KMS-11 (cell line): ENCODE results near the gene TIMM50.
A peak's percentile ranks its signal among the peaks of the same experiment; 100 is the strongest.

Source experiments
- H2AFZ ChIP-seq: fragments of 200-600 bp; sonication (generic); 2 replicates; pipeline ENCODE4 v1.6.1; 2016; ENCODE audit warnings: antibody characterized with exemption, mixed run types, low read depth
- H3K27ac ChIP-seq: fragments of 200-600 bp; sonication (generic); 2 replicates; pipeline ENCODE4 v1.6.1; 2016; ENCODE audit warnings: mild to moderate bottlenecking, mixed run types
- H3K27me3 ChIP-seq: fragments of 200-600 bp; sonication (generic); 2 replicates; pipeline ENCODE4 v1.6.1; 2017; ENCODE audit warnings: mild to moderate bottlenecking, low read depth, mixed run types, moderate library complexity; ENCODE audit not compliant: insufficient read depth
- H3K36me3 ChIP-seq: fragments of 200-600 bp; sonication (generic); 2 replicates; pipeline ENCODE4 v1.6.1; 2017; ENCODE audit warnings: mild to moderate bottlenecking, mixed run types; ENCODE audit not compliant: insufficient read depth
- H3K4me1 ChIP-seq: fragments of 200-600 bp; sonication (generic); 2 replicates; pipeline ENCODE4 v1.6.1; 2016; ENCODE audit warnings: mild to moderate bottlenecking, low read depth, mixed run types; ENCODE audit not compliant: poor library complexity, severe bottlenecking
- H3K4me2 ChIP-seq: fragments of 200-600 bp; sonication (generic); 2 replicates; pipeline ENCODE4 v1.7.0; 2016; ENCODE audit warnings: mild to moderate bottlenecking, mixed run types
- H3K4me3 ChIP-seq: fragments of 200-600 bp; sonication (generic); IDR thresholded peaks from 2 replicates; pipeline ENCODE4 v1.6.1; 2017; ENCODE audit warnings: low read depth, low read length, mixed read lengths; ENCODE audit not compliant: insufficient read depth
- H3K79me2 ChIP-seq: fragments of 200-600 bp; sonication (generic); 2 replicates; pipeline ENCODE4 v1.6.1; 2016; ENCODE audit warnings: low read depth, mixed run types; ENCODE audit not compliant: insufficient read depth
- H3K9ac ChIP-seq: fragments of 200-600 bp; sonication (generic); 2 replicates; pipeline ENCODE4 v1.6.1; 2016; ENCODE audit warnings: mild to moderate bottlenecking, mixed run types
- H4K20me1 ChIP-seq: fragments of 200-600 bp; sonication (generic); 2 replicates; pipeline ENCODE4 v1.6.1; 2016; ENCODE audit warnings: mild to moderate bottlenecking, mixed run types; ENCODE audit not compliant: insufficient read depth
- CTCF ChIP-seq: fragments of 200-600 bp; sonication (generic); conservative IDR thresholded peaks from 2 replicates; pipeline ENCODE4 v1.6.1; 2017; ENCODE audit warnings: low read depth, mild to moderate bottlenecking, antibody characterized with exemption, low read length, moderate library complexity, mixed read lengths

TIMM50 gene

DNA sequence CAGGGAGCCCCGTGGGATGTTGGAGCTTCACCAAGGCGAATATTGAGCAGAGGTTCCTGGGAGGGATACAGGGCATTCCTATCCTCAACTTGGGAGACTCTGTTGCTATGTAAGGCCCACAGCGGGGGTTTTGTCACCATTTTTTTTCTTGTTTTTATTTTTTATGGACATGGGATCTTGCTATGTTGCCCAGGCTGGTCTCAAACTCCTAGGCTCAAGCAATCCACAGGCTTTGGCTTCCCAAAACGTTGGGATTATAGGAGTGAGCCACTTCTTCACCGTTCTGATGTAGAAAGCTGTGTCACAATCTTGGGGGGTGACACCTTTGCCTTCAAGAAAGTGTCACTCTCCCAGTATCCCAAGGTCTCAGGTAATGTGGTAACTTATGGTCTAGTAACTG lies 20.7 kb downstream of the TIMM50 start:
- Histone ChIP-seq H3K27ac (no peak overlapping the region), H3K27me3 (peaks cover 73% of the 10 kb centered on the region), H3K4me3 (no peak overlapping the region), H3K4me2 (no peak overlapping the region), H3K4me1 (peaks cover 13% of the 10 kb centered on the region), H4K20me1 (no peaks in the 10 kb centered on the region), H3K36me3 (no peaks in the 10 kb centered on the region), H2AFZ (no peak overlapping the region), H3K9ac (no peak overlapping the region), H3K79me2 (no peaks in the 10 kb centered on the region)
- no peak for TF ChIP-seq CTCF

GRCh38 chr19:39502640-39503417 lies 22.2 kb downstream of the TIMM50 start:
- H3K36me3 ChIP-seq: no peaks in the 10 kb centered on the region
- H3K9ac ChIP-seq: no peak overlapping the region
- no peak overlapping the region for H3K4me2 ChIP-seq
- no peak overlapping the region for H3K27ac ChIP-seq
- H3K4me3 ChIP-seq: no peak overlapping the region
- H3K4me1 ChIP-seq: peaks cover 7% of the 10 kb centered on the region
- H3K79me2 ChIP-seq: no peaks in the 10 kb centered on the region
- peak; percentile 64; the same call in 1 of the 2 replicates for TF ChIP-seq CTCF
- peaks cover 59% of the 10 kb centered on the region for H3K27me3 ChIP-seq
- H2AFZ ChIP-seq: peak overlapping the region; percentile 57; the same call in 1 of the 2 replicates
- H4K20me1 ChIP-seq: no peaks in the 10 kb centered on the region

- H3K4me1 ChIP-seq: no peaks in the 10 kb centered on the region
- H3K4me3 ChIP-seq: no peak overlapping the region
- no peaks in the 10 kb centered on the region for H3K36me3 ChIP-seq
- no peaks in the 10 kb centered on the region for H4K20me1 ChIP-seq
- H3K27ac ChIP-seq: no peak overlapping the region
- no peak overlapping the region for H3K9ac ChIP-seq
- no peaks in the 10 kb centered on the region for H3K79me2 ChIP-seq
- no peak for TF ChIP-seq CTCF
- no peak overlapping the region for H2AFZ ChIP-seq
- H3K4me2 ChIP-seq: no peak overlapping the region
- H3K27me3 ChIP-seq: peaks cover 40% of the 10 kb centered on the region; the same call in 1 of the 2 replicates
Observed at GRCh38 chr19:39506598-39506943, 25.9 kb downstream of the TIMM50 start.

GRCh38 chr19:39506944-39507714 lies 26.5 kb downstream of the TIMM50 start:
- no peak overlapping the region for H3K27ac ChIP-seq
- no peak overlapping the region for H3K4me3 ChIP-seq
- H4K20me1 ChIP-seq: no peaks in the 10 kb centered on the region
- no peaks in the 10 kb centered on the region for H3K36me3 ChIP-seq
- TF ChIP-seq CTCF: no peak
- H3K4me2 ChIP-seq: no peak overlapping the region
- H3K9ac ChIP-seq: no peak overlapping the region
- no peak overlapping the region for H2AFZ ChIP-seq
- H3K79me2 ChIP-seq: no peaks in the 10 kb centered on the region
- no peaks in the 10 kb centered on the region for H3K4me1 ChIP-seq
- H3K27me3 ChIP-seq: peaks cover 40% of the 10 kb centered on the region; the same call in 1 of the 2 replicates
